ENCODE data around the gene JMY.

GRCh38 chr5:79349047-79349446 lies 113.1 kb downstream of the JMY start:
- TF ChIP-seq CTCF (IDR thresholded peaks at IDR 0.05; ENCODE audit: extremely low read depth in 1 of 2, insufficient read depth in 1 of 2, low read depth in 1 of 2, low read length in 2 of 2) (no peak), POLR2AphosphoS5 (IDR thresholded peaks at IDR 0.05; ENCODE audit: insufficient read depth, low read depth, low read length) (no peak), JUN (IDR thresholded peaks at IDR 0.05; ENCODE audit: borderline replicate concordance, insufficient read depth, insufficient read length, low read depth) (no peak), MAX (IDR thresholded peaks at IDR 0.05; ENCODE audit: insufficient read depth, insufficient read length) (no peak), GATA2 (IDR thresholded peaks at IDR 0.05; ENCODE audit: insufficient read depth, insufficient read length, low read depth, low read length) (no peak), POLR2A (IDR thresholded peaks at IDR 0.05; ENCODE audit: low read depth, low read length) (no peak), EZH2 (IDR thresholded peaks at IDR 0.05; ENCODE audit: borderline replicate concordance, low read depth, low read length, severe bottlenecking) (no peak), FOS (IDR thresholded peaks at IDR 0.05; ENCODE audit: borderline replicate concordance, insufficient read depth, low read length) (no peak), MYC (IDR thresholded peaks at IDR 0.05; ENCODE audit: low read depth, low read length) (no peak)
